Fibroblast of lung (primary cell): Measurements from ENCODE around the gene OLFML1. TPM values are rescaled to one million over a fixed set of nuclear protein-coding genes. Genes with fewer than 3 reads are reported as not detected.

Experiments
- DNase-seq, 2 donors: peaks; one replicate each; pipeline versions ENCODE4 v3.0.0 to v3.0.0-alpha.2; 2010; ENCODE audit warnings: low read depth in 2 of 2
- H2AFZ ChIP-seq: 2 replicates; pipeline ENCODE4 v1.5.1; 2012; ENCODE audit warnings: low read length, control low read depth, inconsistent platforms
- H3K27ac ChIP-seq: 2 replicates; pipeline ENCODE4 v1.5.1; 2011; ENCODE audit warnings: low read length, control low read depth; ENCODE audit not compliant: insufficient read depth
- H3K27me3 ChIP-seq: 2 replicates; pipeline ENCODE4 v1.5.1; 2011; ENCODE audit warnings: mild to moderate bottlenecking, low read length; ENCODE audit not compliant: control insufficient read depth, insufficient read depth
- H3K36me3 ChIP-seq: 2 replicates; pipeline ENCODE4 v1.5.1; 2011; ENCODE audit warnings: low read length; ENCODE audit not compliant: control insufficient read depth, insufficient read depth
- H3K4me1 ChIP-seq: 2 replicates; pipeline ENCODE4 v1.5.1; 2011; ENCODE audit warnings: low read length; ENCODE audit not compliant: control insufficient read depth, insufficient read depth; ENCODE audit errors: extremely low read depth
- H3K4me2 ChIP-seq: 2 replicates; pipeline ENCODE4 v1.5.1; 2011; ENCODE audit warnings: low read length, control low read depth; ENCODE audit not compliant: insufficient read depth; ENCODE audit errors: extremely low read depth
- H3K4me3 ChIP-seq, 4 experiments: fragments of 200-600 bp in 1 of 4; sonication (generic) in 1 of 4; replicated peaks in 1 of 4; 2 replicates each; pipeline ENCODE4 v1.5.1; 2011 to 2016; ENCODE audit warnings: low read length in 4 of 4, low read depth in 3 of 4, mild to moderate bottlenecking in 3 of 4, control low read depth in 2 of 4, inconsistent platforms in 1 of 4, mixed read lengths in 1 of 4; ENCODE audit not compliant: insufficient read depth in 1 of 4; ENCODE audit errors: control extremely low read depth in 1 of 4
- H3K79me2 ChIP-seq: 2 replicates; pipeline ENCODE4 v1.5.1; 2012; ENCODE audit warnings: mild to moderate bottlenecking, low read length, inconsistent platforms; ENCODE audit not compliant: control insufficient read depth, insufficient read depth
- H3K9ac ChIP-seq: 2 replicates; pipeline ENCODE4 v1.5.1; 2011; ENCODE audit warnings: mild to moderate bottlenecking, low read length, control low read depth; ENCODE audit not compliant: insufficient read depth
- H3K9me3 ChIP-seq: 2 replicates; pipeline ENCODE4 v1.5.1; 2012; ENCODE audit warnings: low read depth, low read length; ENCODE audit not compliant: control insufficient read depth, insufficient read depth
- H4K20me1 ChIP-seq: 2 replicates; pipeline ENCODE4 v1.5.1; 2011; ENCODE audit warnings: low read length; ENCODE audit not compliant: control insufficient read depth, insufficient read depth; ENCODE audit errors: extremely low read depth
- EZH2 ChIP-seq: IDR thresholded peaks from 2 replicates; pipeline ENCODE4 v1.5.1; 2012; ENCODE audit warnings: low read length, control low read depth, mild to moderate bottlenecking; ENCODE audit errors: missing control alignments
- polyA plus RNA-seq, 2 donors: library from polyadenylated mRNA; depleted of rRNA in 1 of 2; stranded (reverse) in 1 of 2; unstranded in 1 of 2; fragments of >200 nt; gene quantifications; 2 replicates each; pipeline ENCODE4 v1.2.1, GENCODE V29; 2011 to 2012; ENCODE audit warnings: missing spikeins in 1 of 2
- total RNA-seq: library from RNA; depleted of rRNA; stranded (reverse); fragments of >200 nt; gene quantifications from 2 replicates; pipeline ENCODE4 v1.2.1, GENCODE V29; 2014
- TF ChIP-seq, protein P1 (sequence below), 2 donors: IDR thresholded peaks in 1 of 2; conservative IDR thresholded peaks in 1 of 2; 1 replicate in 1 of 2; 2 replicates in 1 of 2; pipeline ENCODE4 v1.5.1; 2011 to 2012; ENCODE audit warnings: low read length in 2 of 2, control low read depth in 1 of 2, inconsistent platforms in 1 of 2, low read depth in 1 of 2, mild to moderate bottlenecking in 1 of 2

OLFML1 gene
- total and polyA plus RNA-seq, 2 donors (not counting 1 experiment from before 2014, with no cell fraction given), result 22.8 to 183 TPM

DNA sequence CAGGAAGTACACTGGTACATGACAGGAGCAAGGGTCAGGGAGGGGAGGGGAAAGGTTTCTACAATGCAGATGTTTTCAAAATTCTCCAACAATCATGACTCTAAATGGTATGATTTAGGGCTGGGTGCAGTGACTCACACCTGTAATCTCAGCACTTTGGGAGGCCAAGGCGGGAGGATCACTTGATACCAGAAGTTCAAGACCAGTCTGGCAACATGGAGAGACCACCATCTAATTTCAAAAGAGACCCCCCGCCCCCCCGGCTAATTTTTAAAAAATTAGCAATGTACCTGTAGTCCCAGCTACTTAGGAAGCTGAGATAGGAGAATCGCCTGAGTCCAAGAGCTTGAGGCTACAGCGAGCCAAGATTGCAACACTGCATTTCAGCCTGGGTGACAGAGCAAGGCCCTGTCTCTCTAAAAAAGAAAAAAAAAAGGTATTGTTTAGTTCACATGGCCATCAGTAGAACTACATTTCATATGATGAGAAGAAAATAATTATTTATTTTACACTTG is 15.9 kb upstream of the OLFML1 start:
- no peak for DNase-seq
- no peak overlapping the region for H3K27ac ChIP-seq
- no peaks in the 10 kb centered on the region for H4K20me1 ChIP-seq
- no peaks in the 10 kb centered on the region for H3K4me1 ChIP-seq
- H3K36me3 ChIP-seq, result no peaks in the 10 kb centered on the region
- no peaks in the 10 kb centered on the region for H3K9me3 ChIP-seq
- no peak overlapping the region for H3K9ac ChIP-seq
- TF ChIP-seq, protein P1, sequence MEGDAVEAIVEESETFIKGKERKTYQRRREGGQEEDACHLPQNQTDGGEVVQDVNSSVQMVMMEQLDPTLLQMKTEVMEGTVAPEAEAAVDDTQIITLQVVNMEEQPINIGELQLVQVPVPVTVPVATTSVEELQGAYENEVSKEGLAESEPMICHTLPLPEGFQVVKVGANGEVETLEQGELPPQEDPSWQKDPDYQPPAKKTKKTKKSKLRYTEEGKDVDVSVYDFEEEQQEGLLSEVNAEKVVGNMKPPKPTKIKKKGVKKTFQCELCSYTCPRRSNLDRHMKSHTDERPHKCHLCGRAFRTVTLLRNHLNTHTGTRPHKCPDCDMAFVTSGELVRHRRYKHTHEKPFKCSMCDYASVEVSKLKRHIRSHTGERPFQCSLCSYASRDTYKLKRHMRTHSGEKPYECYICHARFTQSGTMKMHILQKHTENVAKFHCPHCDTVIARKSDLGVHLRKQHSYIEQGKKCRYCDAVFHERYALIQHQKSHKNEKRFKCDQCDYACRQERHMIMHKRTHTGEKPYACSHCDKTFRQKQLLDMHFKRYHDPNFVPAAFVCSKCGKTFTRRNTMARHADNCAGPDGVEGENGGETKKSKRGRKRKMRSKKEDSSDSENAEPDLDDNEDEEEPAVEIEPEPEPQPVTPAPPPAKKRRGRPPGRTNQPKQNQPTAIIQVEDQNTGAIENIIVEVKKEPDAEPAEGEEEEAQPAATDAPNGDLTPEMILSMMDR (conservative IDR thresholded peaks at IDR 0.05 in 1 of 2, IDR thresholded peaks at IDR 0.05 in 1 of 2; ENCODE audit: low read depth in 1 of 2, low read length in 2 of 2), result no peak
- TF ChIP-seq EZH2, result no peak
- no peaks in the 10 kb centered on the region for H3K27me3 ChIP-seq
- H3K79me2 ChIP-seq, result no peaks in the 10 kb centered on the region
- no peak overlapping the region for H3K4me3 ChIP-seq
- no peak overlapping the region for H3K4me2 ChIP-seq
- H2AFZ ChIP-seq, result no peak overlapping the region

DNA sequence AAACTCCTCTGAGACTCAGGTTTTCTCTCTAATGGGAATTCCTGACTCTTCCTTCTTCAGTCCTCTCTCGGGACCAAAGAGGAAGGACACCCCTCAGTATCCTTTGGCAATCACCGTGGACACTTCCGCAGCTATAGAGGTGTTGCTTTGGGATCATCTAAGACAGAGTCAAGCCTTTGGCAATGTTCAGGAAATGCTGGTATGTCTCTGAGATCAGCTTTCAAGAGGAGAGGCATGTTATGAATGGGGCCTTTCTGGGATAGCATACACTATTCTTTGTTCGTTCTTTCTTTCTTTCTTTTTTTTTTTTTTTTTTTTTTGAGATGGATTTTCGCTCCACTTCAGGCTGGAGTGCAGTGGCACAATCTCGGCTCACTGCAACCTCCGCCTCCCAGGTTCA is 14.2 kb upstream of the OLFML1 start:
- no peak overlapping the region for H3K27ac ChIP-seq
- H3K4me1 ChIP-seq, result no peaks in the 10 kb centered on the region
- no peak for DNase-seq
- no peaks in the 10 kb centered on the region for H3K9me3 ChIP-seq
- H4K20me1 ChIP-seq, result no peaks in the 10 kb centered on the region
- no peak overlapping the region for H3K9ac ChIP-seq
- H3K4me2 ChIP-seq, result no peak overlapping the region
- H3K27me3 ChIP-seq, result no peaks in the 10 kb centered on the region
- TF ChIP-seq, protein P1 (conservative IDR thresholded peaks at IDR 0.05 in 1 of 2, IDR thresholded peaks at IDR 0.05 in 1 of 2; ENCODE audit: low read depth in 1 of 2, low read length in 2 of 2), result no peak
- TF ChIP-seq EZH2, result no peak
- no peaks in the 10 kb centered on the region for H3K79me2 ChIP-seq
- no peak overlapping the region for H3K4me3 ChIP-seq
- no peaks in the 10 kb centered on the region for H3K36me3 ChIP-seq
- H2AFZ ChIP-seq, result no peak overlapping the region

DNA sequence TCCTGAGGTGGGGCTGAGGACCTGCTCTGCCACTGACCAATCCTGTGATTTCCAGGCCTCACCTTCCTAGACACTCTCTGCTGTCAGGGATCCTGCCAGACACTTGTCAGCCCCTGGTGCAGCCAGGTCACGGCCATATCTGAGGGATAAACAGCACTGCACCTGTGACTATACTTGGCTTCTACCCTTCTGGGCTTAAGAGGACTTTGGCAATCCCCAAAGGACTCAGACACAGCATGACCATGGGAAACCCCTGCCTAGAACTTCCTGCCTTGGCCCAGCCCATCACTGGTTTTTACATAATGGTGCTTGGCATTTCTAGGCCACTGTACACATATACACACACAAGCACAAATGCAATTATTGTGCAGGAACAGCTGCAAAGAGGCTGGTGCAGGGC is 11.6 kb upstream of the OLFML1 start:
- no peaks in the 10 kb centered on the region for H3K79me2 ChIP-seq
- H3K9ac ChIP-seq, result no peak overlapping the region
- no peak overlapping the region for H3K4me2 ChIP-seq
- no peak overlapping the region for H3K4me3 ChIP-seq
- DNase-seq, result no peak
- no peaks in the 10 kb centered on the region for H4K20me1 ChIP-seq
- H3K9me3 ChIP-seq, result no peaks in the 10 kb centered on the region
- no peaks in the 10 kb centered on the region for H3K27me3 ChIP-seq
- no peak for TF ChIP-seq EZH2
- TF ChIP-seq, protein P1 (conservative IDR thresholded peaks at IDR 0.05 in 1 of 2, IDR thresholded peaks at IDR 0.05 in 1 of 2; ENCODE audit: low read depth in 1 of 2, low read length in 2 of 2), result no peak
- no peak overlapping the region for H3K27ac ChIP-seq
- no peak overlapping the region for H2AFZ ChIP-seq
- no peaks in the 10 kb centered on the region for H3K4me1 ChIP-seq
- no peaks in the 10 kb centered on the region for H3K36me3 ChIP-seq
